ENCODE data around the gene ZCCHC13. TPM values are rescaled to one million over a fixed set of nuclear protein-coding genes. Genes with fewer than 3 reads are reported as not detected.

The ZCCHC13 gene
- total and polyA plus RNA-seq, 4 donors: not detected

- Histone ChIP-seq H3K9ac (ENCODE audit: low read depth in 1 of 2, low read length in 2 of 2) (no peak overlapping the region), H3K4me3 (ENCODE audit: low read depth in 1 of 3, low read length in 3 of 3) (no peak overlapping the region), H3K36me3 (ENCODE audit: control insufficient read depth in 4 of 4, insufficient read depth in 3 of 4, low read depth in 1 of 4, low read length in 3 of 4) (peaks cover 3 to 40% (median 27%) of the 10 kb centered on the region in 4 donors), H3K4me1 (ENCODE audit: control insufficient read depth in 4 of 4, insufficient read depth in 4 of 4, low read length in 3 of 4) (no peaks in the 10 kb centered on the region), H3K9me3 (ENCODE audit: control insufficient read depth in 4 of 4, low read length in 3 of 4) (no peaks in the 10 kb centered on the region), H3K27me3 (ENCODE audit: control insufficient read depth in 4 of 4, insufficient read depth in 4 of 4, low read length in 3 of 4) (no peaks in the 10 kb centered on the region), H3K27ac (ENCODE audit: low read depth in 1 of 2, low read length in 2 of 2) (no peak overlapping the region)
- no peak for DNase-seq (ENCODE audit: low spot score)
- 72% methylated on average over 3 of the region's 3 CpGs for WGBS
- TF ChIP-seq, protein P1, sequence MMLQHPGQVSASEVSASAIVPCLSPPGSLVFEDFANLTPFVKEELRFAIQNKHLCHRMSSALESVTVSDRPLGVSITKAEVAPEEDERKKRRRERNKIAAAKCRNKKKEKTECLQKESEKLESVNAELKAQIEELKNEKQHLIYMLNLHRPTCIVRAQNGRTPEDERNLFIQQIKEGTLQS (IDR thresholded peaks at IDR 0.05): no peak
- TF ChIP-seq, protein P2, sequence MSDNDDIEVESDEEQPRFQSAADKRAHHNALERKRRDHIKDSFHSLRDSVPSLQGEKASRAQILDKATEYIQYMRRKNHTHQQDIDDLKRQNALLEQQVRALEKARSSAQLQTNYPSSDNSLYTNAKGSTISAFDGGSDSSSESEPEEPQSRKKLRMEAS (IDR thresholded peaks at IDR 0.05): no peak
- TF ChIP-seq NR2F2 (IDR thresholded peaks at IDR 0.05): no peak
- no peak for TF ChIP-seq FOXA2 (IDR thresholded peaks at IDR 0.05)
These were observed 26.7 kb upstream of the ZCCHC13 start for GRCh38 chrX:74277320-74277719.

DNA sequence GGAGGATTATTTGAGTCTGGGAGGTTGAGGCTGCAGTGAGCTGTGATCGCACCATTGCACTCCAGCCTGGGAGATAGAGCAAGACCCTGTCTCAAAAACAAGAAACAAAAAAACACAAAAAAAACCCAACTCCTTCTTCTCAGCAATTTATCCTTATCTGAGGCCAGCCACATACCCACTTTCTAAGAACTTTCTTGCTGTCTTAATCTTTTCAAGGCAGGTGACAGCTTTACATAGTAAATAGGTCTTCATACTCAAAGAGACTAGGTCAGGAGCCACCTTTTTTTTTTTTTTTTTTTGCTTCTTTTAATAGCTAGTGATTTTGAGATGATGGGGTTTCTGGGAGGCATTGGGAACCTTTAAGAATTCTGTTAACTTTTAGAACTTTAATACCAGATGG is 26.1 kb upstream of the ZCCHC13 start:
- Histone ChIP-seq H3K27me3 (ENCODE audit: control insufficient read depth in 4 of 4, insufficient read depth in 4 of 4, low read length in 3 of 4) (no peaks in the 10 kb centered on the region), H3K36me3 (ENCODE audit: control insufficient read depth in 4 of 4, insufficient read depth in 3 of 4, low read depth in 1 of 4, low read length in 3 of 4) (peaks cover 3 to 40% (median 27%) of the 10 kb centered on the region in 4 donors), H3K27ac (ENCODE audit: low read depth in 1 of 2, low read length in 2 of 2) (no peak overlapping the region), H3K9ac (ENCODE audit: low read depth in 1 of 2, low read length in 2 of 2) (no peak overlapping the region), H3K9me3 (ENCODE audit: control insufficient read depth in 4 of 4, low read length in 3 of 4) (no peaks in the 10 kb centered on the region), H3K4me1 (ENCODE audit: control insufficient read depth in 4 of 4, insufficient read depth in 4 of 4, low read length in 3 of 4) (no peaks in the 10 kb centered on the region), H3K4me3 (ENCODE audit: low read depth in 1 of 3, low read length in 3 of 3) (no peak overlapping the region)
- WGBS: 100% methylated on average over 1 of the region's 1 CpG
- TF ChIP-seq, protein P2 (IDR thresholded peaks at IDR 0.05): no peak
- TF ChIP-seq GABPA (IDR thresholded peaks at IDR 0.05 in 1 of 2, conservative IDR thresholded peaks at IDR 0.05 in 1 of 2): no peak
- TF ChIP-seq HNF4A (conservative IDR thresholded peaks at IDR 0.05): no peak
- no peak for TF ChIP-seq TAF1 (conservative IDR thresholded peaks at IDR 0.05)
- TF ChIP-seq SP1 (IDR thresholded peaks at IDR 0.05): no peak
- TF ChIP-seq, protein P3, sequence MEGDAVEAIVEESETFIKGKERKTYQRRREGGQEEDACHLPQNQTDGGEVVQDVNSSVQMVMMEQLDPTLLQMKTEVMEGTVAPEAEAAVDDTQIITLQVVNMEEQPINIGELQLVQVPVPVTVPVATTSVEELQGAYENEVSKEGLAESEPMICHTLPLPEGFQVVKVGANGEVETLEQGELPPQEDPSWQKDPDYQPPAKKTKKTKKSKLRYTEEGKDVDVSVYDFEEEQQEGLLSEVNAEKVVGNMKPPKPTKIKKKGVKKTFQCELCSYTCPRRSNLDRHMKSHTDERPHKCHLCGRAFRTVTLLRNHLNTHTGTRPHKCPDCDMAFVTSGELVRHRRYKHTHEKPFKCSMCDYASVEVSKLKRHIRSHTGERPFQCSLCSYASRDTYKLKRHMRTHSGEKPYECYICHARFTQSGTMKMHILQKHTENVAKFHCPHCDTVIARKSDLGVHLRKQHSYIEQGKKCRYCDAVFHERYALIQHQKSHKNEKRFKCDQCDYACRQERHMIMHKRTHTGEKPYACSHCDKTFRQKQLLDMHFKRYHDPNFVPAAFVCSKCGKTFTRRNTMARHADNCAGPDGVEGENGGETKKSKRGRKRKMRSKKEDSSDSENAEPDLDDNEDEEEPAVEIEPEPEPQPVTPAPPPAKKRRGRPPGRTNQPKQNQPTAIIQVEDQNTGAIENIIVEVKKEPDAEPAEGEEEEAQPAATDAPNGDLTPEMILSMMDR (IDR thresholded peaks at IDR 0.05; ENCODE audit: low read depth, low read length, missing input control): no peak
- no peak for TF ChIP-seq FOXA2 (IDR thresholded peaks at IDR 0.05)
- no peak for TF ChIP-seq EGR1 (IDR thresholded peaks at IDR 0.05; ENCODE audit: low read depth in 2 of 2)
- TF ChIP-seq YY1 (IDR thresholded peaks at IDR 0.05): no peak
- TF ChIP-seq, protein P4, sequence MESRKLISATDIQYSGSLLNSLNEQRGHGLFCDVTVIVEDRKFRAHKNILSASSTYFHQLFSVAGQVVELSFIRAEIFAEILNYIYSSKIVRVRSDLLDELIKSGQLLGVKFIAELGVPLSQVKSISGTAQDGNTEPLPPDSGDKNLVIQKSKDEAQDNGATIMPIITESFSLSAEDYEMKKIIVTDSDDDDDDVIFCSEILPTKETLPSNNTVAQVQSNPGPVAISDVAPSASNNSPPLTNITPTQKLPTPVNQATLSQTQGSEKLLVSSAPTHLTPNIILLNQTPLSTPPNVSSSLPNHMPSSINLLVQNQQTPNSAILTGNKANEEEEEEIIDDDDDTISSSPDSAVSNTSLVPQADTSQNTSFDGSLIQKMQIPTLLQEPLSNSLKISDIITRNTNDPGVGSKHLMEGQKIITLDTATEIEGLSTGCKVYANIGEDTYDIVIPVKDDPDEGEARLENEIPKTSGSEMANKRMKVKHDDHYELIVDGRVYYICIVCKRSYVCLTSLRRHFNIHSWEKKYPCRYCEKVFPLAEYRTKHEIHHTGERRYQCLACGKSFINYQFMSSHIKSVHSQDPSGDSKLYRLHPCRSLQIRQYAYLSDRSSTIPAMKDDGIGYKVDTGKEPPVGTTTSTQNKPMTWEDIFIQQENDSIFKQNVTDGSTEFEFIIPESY (IDR thresholded peaks at IDR 0.05): no peak
- no peak for TF ChIP-seq RAD21 (IDR thresholded peaks at IDR 0.05)
- TF ChIP-seq, protein P1 (IDR thresholded peaks at IDR 0.05): no peak
- DNase-seq (ENCODE audit: low spot score): no peak

DNA sequence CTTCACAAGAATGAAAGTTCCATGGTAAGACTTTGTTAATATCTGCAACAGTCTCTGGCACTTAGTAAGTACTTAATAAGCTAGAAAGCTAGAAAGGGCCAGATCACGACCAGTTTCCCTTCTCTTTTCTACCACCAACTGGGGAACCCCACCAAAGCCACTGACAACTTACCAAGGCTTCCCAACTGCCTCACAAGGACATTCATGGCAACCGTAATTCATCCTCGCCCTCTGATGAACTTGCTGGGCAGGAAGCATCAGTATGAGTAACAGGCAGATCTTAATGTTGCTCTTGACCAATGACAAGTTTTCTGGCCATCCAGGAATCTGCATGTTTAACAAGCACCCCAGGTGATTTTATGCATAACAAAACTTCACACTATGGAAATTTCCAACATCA is 23.2 kb upstream of the ZCCHC13 start:
- Histone ChIP-seq H3K36me3 (ENCODE audit: control insufficient read depth in 4 of 4, insufficient read depth in 3 of 4, low read depth in 1 of 4, low read length in 3 of 4) (peaks cover 3 to 25% (median 20%) of the 10 kb centered on the region in 4 donors), H3K9ac (ENCODE audit: low read depth in 1 of 2, low read length in 2 of 2) (no peak overlapping the region), H3K27me3 (ENCODE audit: control insufficient read depth in 4 of 4, insufficient read depth in 4 of 4, low read length in 3 of 4) (no peaks in the 10 kb centered on the region), H3K4me3 (ENCODE audit: low read depth in 1 of 3, low read length in 3 of 3) (no peak overlapping the region), H3K9me3 (ENCODE audit: control insufficient read depth in 4 of 4, low read length in 3 of 4) (no peaks in the 10 kb centered on the region), H3K4me1 (ENCODE audit: control insufficient read depth in 4 of 4, insufficient read depth in 4 of 4, low read length in 3 of 4) (no peaks in the 10 kb centered on the region), H3K27ac (ENCODE audit: low read depth in 1 of 2, low read length in 2 of 2) (no peak overlapping the region)
- no peak for DNase-seq (ENCODE audit: low spot score)
- WGBS: 94% methylated on average over 3 of the region's 3 CpGs
- TF ChIP-seq HNF4G (IDR thresholded peaks at IDR 0.05): no peak
- TF ChIP-seq TAF1 (conservative IDR thresholded peaks at IDR 0.05): no peak
- TF ChIP-seq, protein P5, sequence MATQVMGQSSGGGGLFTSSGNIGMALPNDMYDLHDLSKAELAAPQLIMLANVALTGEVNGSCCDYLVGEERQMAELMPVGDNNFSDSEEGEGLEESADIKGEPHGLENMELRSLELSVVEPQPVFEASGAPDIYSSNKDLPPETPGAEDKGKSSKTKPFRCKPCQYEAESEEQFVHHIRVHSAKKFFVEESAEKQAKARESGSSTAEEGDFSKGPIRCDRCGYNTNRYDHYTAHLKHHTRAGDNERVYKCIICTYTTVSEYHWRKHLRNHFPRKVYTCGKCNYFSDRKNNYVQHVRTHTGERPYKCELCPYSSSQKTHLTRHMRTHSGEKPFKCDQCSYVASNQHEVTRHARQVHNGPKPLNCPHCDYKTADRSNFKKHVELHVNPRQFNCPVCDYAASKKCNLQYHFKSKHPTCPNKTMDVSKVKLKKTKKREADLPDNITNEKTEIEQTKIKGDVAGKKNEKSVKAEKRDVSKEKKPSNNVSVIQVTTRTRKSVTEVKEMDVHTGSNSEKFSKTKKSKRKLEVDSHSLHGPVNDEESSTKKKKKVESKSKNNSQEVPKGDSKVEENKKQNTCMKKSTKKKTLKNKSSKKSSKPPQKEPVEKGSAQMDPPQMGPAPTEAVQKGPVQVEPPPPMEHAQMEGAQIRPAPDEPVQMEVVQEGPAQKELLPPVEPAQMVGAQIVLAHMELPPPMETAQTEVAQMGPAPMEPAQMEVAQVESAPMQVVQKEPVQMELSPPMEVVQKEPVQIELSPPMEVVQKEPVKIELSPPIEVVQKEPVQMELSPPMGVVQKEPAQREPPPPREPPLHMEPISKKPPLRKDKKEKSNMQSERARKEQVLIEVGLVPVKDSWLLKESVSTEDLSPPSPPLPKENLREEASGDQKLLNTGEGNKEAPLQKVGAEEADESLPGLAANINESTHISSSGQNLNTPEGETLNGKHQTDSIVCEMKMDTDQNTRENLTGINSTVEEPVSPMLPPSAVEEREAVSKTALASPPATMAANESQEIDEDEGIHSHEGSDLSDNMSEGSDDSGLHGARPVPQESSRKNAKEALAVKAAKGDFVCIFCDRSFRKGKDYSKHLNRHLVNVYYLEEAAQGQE (IDR thresholded peaks at IDR 0.05): no peak
- TF ChIP-seq RXRA (IDR thresholded peaks at IDR 0.05): no peak
- TF ChIP-seq, protein P4 (IDR thresholded peaks at IDR 0.05): no peak
- TF ChIP-seq GABPA (IDR thresholded peaks at IDR 0.05 in 1 of 2, conservative IDR thresholded peaks at IDR 0.05 in 1 of 2): no peak
- TF ChIP-seq FOXA2 (IDR thresholded peaks at IDR 0.05): no peak
- TF ChIP-seq RAD21 (IDR thresholded peaks at IDR 0.05): no peak
- TF ChIP-seq NR2F2 (IDR thresholded peaks at IDR 0.05): no peak
- TF ChIP-seq EGR1 (IDR thresholded peaks at IDR 0.05; ENCODE audit: low read depth in 2 of 2): no peak
